Measurements from ENCODE around the gene APP.

APP gene

DNA sequence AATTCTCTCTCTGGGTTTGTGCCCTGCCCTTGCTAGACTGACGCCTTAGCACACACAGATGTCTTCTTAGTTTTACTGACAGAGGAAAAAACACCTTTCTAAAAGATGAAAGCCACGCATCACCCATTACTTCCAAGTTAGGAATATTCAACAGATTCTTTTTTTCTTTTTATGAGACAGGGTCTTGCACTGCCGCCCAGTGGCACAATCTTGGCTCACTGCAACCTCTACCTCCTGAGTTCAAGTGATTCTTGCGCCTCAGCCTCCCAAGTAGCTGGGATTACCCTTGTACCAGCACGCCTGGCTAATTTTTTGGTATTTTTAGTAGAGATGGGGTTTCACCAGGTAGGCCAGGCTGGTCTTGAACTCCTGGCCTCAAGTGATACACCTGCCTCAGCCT is 169.2 kb downstream of the APP start:
- Histone ChIP-seq H3K79me2 (ENCODE audit: insufficient read depth, low read depth) (no peaks in the 10 kb centered on the region), H4K20me1 (ENCODE audit: insufficient read depth) (no peaks in the 10 kb centered on the region), H3K9ac (no peak overlapping the region), H3K27me3 (ENCODE audit: insufficient read depth, low read depth) (no peaks in the 10 kb centered on the region), H3K4me2 (no peak overlapping the region), H2AFZ (ENCODE audit: low read depth) (no peak overlapping the region), H3K4me3 (IDR thresholded peaks at IDR 0.05; ENCODE audit: insufficient read depth, low read depth, low read length) (no peak overlapping the region), H3K4me1 (ENCODE audit: low read depth, poor library complexity, severe bottlenecking) (peaks cover 23% of the 10 kb centered on the region), H3K36me3 (ENCODE audit: insufficient read depth) (no peaks in the 10 kb centered on the region), H3K27ac (no peak overlapping the region)
- TF ChIP-seq, protein P1, sequence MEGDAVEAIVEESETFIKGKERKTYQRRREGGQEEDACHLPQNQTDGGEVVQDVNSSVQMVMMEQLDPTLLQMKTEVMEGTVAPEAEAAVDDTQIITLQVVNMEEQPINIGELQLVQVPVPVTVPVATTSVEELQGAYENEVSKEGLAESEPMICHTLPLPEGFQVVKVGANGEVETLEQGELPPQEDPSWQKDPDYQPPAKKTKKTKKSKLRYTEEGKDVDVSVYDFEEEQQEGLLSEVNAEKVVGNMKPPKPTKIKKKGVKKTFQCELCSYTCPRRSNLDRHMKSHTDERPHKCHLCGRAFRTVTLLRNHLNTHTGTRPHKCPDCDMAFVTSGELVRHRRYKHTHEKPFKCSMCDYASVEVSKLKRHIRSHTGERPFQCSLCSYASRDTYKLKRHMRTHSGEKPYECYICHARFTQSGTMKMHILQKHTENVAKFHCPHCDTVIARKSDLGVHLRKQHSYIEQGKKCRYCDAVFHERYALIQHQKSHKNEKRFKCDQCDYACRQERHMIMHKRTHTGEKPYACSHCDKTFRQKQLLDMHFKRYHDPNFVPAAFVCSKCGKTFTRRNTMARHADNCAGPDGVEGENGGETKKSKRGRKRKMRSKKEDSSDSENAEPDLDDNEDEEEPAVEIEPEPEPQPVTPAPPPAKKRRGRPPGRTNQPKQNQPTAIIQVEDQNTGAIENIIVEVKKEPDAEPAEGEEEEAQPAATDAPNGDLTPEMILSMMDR (conservative IDR thresholded peaks at IDR 0.05; ENCODE audit: low read depth, low read length), result no peak

DNA sequence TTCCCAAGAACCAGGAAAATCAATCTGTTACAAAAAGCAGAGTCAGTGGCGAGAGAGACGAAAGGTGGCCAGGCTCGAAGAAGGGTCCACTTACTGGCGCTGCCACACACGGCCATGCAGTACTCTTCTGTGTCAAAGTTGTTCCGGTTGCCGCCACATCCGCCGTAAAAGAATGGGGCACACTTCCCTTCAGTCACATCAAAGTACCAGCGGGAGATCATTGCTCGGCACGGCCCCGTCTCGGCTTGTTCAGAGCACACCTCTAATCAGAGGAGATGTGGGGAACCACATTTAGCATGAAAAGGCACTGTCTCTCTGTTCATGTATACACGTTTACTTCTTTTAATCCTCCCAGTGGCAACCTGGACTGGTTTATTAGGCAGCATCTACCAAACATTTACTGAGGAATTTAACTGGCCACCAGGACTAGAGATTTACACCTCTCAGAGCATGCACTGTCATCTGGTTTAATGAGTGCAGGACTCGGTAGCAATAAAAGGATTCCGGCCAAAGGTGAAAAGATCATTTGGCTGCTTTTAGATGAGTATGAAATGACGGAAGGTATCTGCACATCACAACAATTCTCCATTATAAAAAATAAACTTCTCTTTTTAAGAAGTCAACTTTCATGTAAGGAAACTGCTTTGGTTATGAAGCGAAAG is 170.5 kb downstream of the APP start:
- no peaks in the 10 kb centered on the region for H4K20me1 ChIP-seq (ENCODE audit: insufficient read depth)
- no peak overlapping the region for H3K4me3 ChIP-seq (IDR thresholded peaks at IDR 0.05; ENCODE audit: insufficient read depth, low read depth, low read length)
- H3K9ac ChIP-seq, result no peak overlapping the region
- no peak overlapping the region for H2AFZ ChIP-seq (ENCODE audit: low read depth)
- H3K79me2 ChIP-seq (ENCODE audit: insufficient read depth, low read depth), result no peaks in the 10 kb centered on the region
- peaks cover 10% of the 10 kb centered on the region for H3K4me1 ChIP-seq (ENCODE audit: low read depth, poor library complexity, severe bottlenecking)
- H3K27ac ChIP-seq, result no peak overlapping the region
- no peak overlapping the region for H3K4me2 ChIP-seq
- TF ChIP-seq, protein P1 (conservative IDR thresholded peaks at IDR 0.05; ENCODE audit: low read depth, low read length), result no peak
- no peaks in the 10 kb centered on the region for H3K36me3 ChIP-seq (ENCODE audit: insufficient read depth)
- no peaks in the 10 kb centered on the region for H3K27me3 ChIP-seq (ENCODE audit: insufficient read depth, low read depth)

DNA sequence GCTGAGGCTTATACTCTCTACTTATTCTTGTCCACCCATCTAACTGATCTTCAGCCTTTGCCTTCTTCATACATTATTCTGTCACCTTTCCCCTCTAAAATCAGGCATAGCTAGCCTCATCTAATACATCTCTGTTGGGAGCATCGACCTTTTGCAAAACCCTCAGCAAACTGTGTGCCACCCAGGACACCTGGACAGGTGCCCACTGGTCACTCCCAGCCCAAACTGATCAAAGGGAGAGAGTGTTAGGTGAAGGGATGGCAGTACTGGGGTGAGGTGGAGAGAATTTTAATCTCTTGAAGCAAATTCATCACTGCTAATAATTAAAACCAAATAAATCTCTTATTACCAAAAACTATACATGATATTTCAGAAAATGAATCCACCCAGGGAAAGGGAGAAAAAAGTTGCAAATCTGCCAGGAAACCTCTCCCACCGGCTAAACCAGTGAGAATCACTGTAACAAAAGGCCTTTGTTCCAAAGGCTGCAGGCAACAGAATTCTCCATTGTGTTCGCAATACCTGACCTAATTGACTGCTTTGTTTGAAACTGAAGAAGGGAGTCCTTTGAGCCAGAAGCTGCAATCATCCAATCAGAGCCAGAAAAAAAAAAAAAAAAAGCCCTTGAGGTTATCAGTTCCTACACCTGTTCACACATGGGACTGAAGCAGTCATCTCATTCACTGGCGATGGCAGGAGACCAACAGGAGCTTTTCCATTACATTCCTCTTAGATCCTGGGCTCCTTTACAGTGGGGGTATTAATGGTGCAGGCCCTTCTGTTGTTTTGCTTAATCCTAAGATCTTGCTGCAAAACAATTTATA is 172.6 kb downstream of the APP start:
- Histone ChIP-seq H3K9ac (no peak overlapping the region), H3K79me2 (ENCODE audit: insufficient read depth, low read depth) (no peaks in the 10 kb centered on the region), H3K4me1 (ENCODE audit: low read depth, poor library complexity, severe bottlenecking) (peaks cover 6% of the 10 kb centered on the region), H3K4me3 (IDR thresholded peaks at IDR 0.05; ENCODE audit: insufficient read depth, low read depth, low read length) (no peak overlapping the region), H3K36me3 (ENCODE audit: insufficient read depth) (no peaks in the 10 kb centered on the region), H3K4me2 (no peak overlapping the region), H4K20me1 (ENCODE audit: insufficient read depth) (no peaks in the 10 kb centered on the region), H3K27me3 (ENCODE audit: insufficient read depth, low read depth) (no peaks in the 10 kb centered on the region), H3K27ac (no peak overlapping the region), H2AFZ (ENCODE audit: low read depth) (no peak overlapping the region)
- TF ChIP-seq, protein P1 (conservative IDR thresholded peaks at IDR 0.05; ENCODE audit: low read depth, low read length), result no peak

DNA sequence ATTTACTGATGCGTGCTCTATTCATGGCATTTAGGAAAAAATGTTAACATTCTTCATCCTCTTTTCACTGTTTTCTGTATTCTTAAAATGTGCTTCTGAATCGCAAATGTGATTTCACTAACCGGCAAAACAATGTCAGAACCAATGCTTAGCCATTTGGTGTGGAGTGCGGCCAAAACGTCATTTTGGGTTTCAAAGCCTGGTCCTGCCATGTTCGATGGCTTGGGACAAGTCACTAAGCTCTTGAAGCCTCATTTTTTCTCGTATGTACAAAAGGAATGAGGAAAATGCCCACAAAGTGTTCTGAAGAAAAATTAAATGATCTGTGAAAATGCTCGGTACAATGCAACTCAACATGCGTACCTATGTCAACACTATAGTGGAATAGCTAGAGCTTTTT is 175.3 kb downstream of the APP start:
- no peak overlapping the region for H3K27ac ChIP-seq
- no peak overlapping the region for H3K9ac ChIP-seq
- no peak overlapping the region for H3K4me2 ChIP-seq
- H3K27me3 ChIP-seq (ENCODE audit: insufficient read depth, low read depth), result no peaks in the 10 kb centered on the region
- no peak overlapping the region for H3K4me3 ChIP-seq (IDR thresholded peaks at IDR 0.05; ENCODE audit: insufficient read depth, low read depth, low read length)
- no peak overlapping the region for H2AFZ ChIP-seq (ENCODE audit: low read depth)
- TF ChIP-seq, protein P1 (conservative IDR thresholded peaks at IDR 0.05; ENCODE audit: low read depth, low read length), result no peak
- H3K4me1 ChIP-seq (ENCODE audit: low read depth, poor library complexity, severe bottlenecking), result peaks cover 6% of the 10 kb centered on the region
- no peaks in the 10 kb centered on the region for H3K36me3 ChIP-seq (ENCODE audit: insufficient read depth)
- H3K79me2 ChIP-seq (ENCODE audit: insufficient read depth, low read depth), result no peaks in the 10 kb centered on the region
- no peaks in the 10 kb centered on the region for H4K20me1 ChIP-seq (ENCODE audit: insufficient read depth)
